Astrocyte of the hippocampus (primary cell): ENCODE data around the gene TDP2.
A peak's percentile ranks its signal among the peaks of the same experiment; 100 is the strongest.

ENCODE experiments used
- DNase-seq: peaks from one replicate; pipeline ENCODE4 v3.0.0; 2011; ENCODE audit warnings: low read depth, low spot score

TDP2 gene

GRCh38 chr6:24666641-24667377 lies at the start of gene TDP2, which contains the start of gene ACOT13:
Gene TDP2 (minus strand): TSS chr6:24666899. CDS start chr6:24666862, 37 bp downstream.
Gene ACOT13 (plus strand): TSS chr6:24667077. CDS start chr6:24667264, 187 bp downstream.
- peak; percentile 99 for DNase-seq

- no peak for DNase-seq
Measured at GRCh38 chr6:24710519-24711303, 44.0 kb upstream of the TDP2 start.

DNA sequence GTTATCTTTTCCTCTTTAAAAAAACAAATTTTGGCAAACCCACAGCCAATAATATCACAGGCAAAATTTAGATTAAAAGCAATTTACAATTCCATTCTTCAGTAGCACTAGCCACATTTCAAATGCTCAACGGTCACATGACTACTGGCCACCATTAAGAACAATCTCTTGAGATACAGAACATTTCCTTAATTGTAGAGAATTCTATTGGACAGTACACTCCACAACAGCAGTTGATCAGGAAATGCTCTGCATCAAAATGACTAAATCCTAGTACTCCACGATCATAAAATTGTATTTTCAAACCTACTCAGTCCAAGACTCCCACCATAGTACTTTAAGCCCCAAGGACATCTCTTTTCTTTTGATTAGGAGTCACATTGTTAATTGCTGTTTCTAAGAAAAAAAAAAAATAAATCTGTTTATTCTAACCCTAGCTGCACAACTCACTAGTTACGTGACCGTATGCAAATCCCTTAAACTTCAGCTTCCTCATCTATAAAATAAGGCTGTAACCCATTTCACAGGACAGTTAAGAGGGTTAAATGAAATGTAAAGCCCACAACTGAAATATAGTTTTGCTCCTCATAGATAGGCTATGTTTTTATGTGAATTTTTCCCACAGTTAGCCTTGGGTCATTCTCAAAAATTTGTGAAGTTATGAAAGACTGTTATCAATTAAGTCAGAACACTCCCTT lies 42.5 kb upstream of the TDP2 start:
- no peak for DNase-seq

- DNase-seq = no peak
Measured at GRCh38 chr6:24708612-24709011, 41.9 kb upstream of the TDP2 start.

DNA sequence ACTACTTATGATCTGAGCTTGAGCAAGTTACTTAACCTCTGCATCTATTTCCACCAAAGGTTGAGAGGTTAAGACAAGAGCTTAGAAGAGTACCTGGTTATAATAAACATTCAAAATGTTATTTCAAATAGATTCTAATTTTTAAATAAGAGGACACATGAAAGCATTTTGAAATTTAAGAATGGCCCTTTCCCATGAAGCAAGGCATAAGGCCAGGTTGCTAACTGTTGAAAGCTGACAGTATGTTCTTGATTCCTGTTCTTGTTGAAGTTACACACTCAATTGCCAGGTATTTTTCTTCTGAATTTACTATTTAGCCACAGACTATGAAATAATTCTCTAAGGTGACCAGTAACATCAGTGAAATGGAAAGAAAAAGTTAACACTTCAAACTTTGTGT lies 37.8 kb upstream of the TDP2 start:
- DNase-seq = no peak

DNA sequence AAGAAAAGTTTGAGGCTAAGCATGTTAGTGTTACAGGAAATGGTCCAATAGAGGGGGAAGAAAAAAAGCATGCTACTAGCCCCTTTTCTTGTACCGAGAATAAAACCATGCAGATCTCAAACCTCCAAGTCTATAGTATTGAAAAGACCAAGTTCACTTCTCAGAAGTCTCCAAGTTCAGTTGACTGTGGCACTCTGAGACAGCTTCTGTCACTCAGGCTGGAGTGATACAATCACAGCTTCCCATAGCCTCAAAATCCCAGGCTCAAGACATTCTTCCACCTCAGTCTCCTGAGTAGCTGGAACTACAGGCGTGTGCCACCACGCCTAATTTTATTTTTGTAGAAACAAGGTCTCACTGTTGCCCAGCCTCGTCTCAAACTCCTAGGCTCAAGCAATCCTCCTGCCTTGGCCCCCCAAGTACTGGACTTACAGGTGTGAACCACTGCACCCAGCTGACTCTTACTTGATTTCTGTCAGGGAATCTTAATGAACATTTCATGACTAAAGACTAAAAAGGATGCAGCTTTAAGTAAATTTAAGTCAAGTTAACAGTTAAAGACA lies 36.1 kb upstream of the TDP2 start:
- DNase-seq = no peak

GRCh38 chr6:24699521-24700359 lies 33.0 kb upstream of the TDP2 start:
- no peak for DNase-seq

DNA sequence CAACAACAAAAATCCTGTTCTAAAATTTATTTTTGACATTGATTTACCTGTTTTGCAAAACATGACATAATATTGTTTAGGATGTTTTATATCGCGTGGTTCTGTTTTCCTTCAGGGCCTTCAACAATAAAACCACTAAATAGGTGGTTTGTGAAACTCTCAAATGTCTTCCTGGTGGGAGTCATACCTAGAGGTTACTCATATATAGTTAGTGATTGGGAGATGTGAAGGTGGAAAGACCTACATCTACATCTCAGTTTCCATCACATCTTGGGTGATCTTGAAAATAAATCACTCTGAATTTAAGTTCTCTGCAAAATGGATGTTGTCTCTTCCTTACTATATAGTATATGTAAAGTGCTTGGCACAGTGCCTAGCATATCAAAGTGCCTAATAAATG lies 29.4 kb upstream of the TDP2 start:
- DNase-seq = no peak

DNA sequence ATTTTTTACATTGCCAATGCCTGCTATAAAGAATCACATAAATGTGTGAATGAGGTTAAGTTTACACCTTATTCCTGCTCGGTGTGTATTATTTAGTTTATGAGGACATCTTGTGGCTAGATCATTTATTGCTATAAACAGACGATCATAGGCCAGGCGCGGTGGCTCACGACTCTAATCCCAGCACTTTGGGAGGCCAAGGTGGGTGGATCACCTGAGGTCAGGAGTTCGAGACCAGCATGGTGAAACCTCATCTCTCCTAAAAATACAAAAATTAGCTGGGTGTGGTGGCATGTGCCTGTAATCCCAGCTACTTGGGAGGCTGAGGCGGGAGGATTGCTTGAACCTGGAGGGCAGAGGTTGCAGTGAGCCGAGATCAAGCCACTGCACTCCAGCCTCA lies 28.9 kb upstream of the TDP2 start:
- DNase-seq = peak; percentile 60

GRCh38 chr6:24694198-24694597 lies 27.5 kb upstream of the TDP2 start:
- DNase-seq = no peak

DNA sequence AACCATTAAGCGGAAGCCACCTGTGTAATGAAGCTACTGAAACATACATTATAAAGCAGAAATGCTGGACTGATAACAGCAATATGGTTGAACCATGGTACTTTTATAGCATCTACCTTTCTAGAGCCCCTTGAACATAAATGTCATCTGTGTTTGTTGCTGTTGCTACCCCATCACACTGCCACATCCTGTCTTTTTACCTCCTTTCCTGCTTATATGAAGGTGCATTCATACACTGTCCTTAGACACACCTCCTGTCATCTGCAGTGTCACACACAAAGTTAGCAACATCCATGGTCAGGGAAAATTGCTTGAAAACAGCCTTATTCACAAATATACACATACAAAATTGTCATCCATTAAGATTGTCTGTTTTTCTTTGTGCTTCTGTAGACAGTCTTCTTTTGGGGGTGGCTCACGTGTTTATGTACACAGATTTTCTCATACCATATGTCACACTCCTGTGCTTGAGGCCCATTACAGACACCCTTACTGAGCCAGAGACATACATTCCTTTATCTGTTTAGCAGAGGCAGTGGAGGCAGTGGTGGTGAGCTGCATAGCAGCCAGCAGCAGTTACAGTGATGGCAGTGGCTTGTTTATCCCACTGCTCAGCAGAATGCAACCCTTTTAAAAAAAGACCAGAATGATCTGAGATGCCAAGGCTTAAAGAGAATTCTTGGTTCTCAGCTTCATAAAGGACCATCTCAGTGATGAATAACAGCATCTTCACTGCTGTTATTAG lies 26.3 kb upstream of the TDP2 start:
- no peak for DNase-seq

GRCh38 chr6:24692415-24692814 lies 25.7 kb upstream of the TDP2 start:
- DNase-seq = no peak

DNA sequence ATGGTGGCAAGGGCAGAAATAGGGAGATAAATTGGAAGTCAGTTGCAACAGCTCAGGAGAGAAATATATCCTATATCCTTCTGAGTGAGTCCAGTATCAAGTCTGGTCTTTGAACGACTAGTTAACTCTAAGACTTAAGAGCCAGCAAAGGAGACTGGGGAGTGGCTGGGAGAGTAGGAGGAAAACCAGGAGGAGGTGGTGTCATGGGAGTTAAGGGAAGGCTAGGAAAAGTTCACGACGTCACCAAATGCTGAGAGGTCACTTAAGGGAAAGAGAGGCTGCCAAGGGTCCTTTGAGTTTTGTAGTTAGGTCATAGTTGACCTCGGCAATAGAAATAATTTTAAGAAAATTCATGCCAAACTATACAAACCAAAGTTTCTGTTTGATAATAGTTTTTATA lies 25.3 kb upstream of the TDP2 start:
- DNase-seq = no peak

DNA sequence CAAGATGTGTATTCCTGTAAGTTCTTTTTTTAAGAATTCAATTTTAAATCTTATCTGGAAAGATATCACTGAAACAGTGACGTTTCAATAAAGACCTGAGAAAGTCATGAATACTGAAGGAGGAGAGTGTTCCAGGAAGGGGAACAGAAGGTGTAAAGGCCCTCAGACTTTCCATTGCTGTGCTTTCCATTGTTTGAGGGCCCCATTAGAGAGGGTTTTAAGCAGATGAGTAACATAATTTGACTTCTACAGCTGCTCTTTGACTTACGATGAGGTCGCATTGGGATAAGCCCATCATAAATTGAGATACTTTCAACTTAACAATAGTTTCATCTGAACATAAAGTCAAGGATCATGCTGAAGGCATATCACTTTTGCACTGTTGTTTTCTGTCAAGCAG lies 24.9 kb upstream of the TDP2 start:
- no peak for DNase-seq

DNA sequence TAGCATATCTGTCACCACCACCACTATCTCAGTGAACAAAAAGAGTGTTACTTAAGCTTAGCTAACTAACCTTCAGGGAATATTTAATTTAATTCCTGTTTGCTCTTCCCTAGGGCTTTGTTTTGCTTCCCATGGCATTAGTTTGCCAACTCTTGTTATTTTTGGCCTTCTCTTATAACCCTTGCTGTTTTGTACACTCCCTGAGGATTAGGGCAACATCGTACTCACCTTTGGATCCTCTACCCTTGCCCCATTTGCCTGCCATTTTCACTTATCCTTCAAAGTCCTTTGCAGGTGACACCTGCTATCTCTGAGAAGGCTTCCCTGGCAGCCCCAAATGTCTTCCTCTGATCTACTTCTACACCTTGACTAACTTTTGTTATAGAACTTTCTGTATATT lies 23.9 kb upstream of the TDP2 start:
- DNase-seq = no peak

- peak; percentile 37 for DNase-seq
Measured at GRCh38 chr6:24689964-24690363, 23.3 kb upstream of the TDP2 start.

GRCh38 chr6:24686946-24687345 lies 20.2 kb upstream of the TDP2 start:
- DNase-seq = no peak

- no peak for DNase-seq
Measured at GRCh38 chr6:24686408-24686807, 19.7 kb upstream of the TDP2 start.

GRCh38 chr6:24683297-24684296 lies 16.9 kb upstream of the TDP2 start:
- DNase-seq = no peak
